HepG2 (cell line): ENCODE measurements around the gene SNX24. TPM values are rescaled to one million over a fixed set of nuclear protein-coding genes. Genes with fewer than 3 reads are reported as not detected.

ENCODE experiments used
- ATAC-seq: fragments of 200-7000 bp; cut with Tn5 transposase; 3 replicates; pipeline ENCODE4 v1.9.1; 2020; ENCODE audit warnings: mild to moderate bottlenecking, moderate library complexity
- BruUV-seq: library from RNA; stranded (reverse); fragments of 400-500 nt; replicated peaks from 2 replicates; lab custom pipeline; 2021; lab: Mats Ljungman, UMichigan
- CTCF ChIA-PET: fragments of 300-600 bp; formaldehyde crosslinking; extraction: SDS; loops from one replicate; lab custom pipeline; 2021; ENCODE audit warnings: low total read pairs, inconsistent platforms, low intra/inter-chr PET ratio; lab: Yijun Ruan, JAX
- POLR2A ChIA-PET: fragments of 350-600 bp; sonication (Branson Sonifier 250); formaldehyde crosslinking; loops from one replicate; lab custom pipeline; 2020; ENCODE audit warnings: antibody characterized with exemption, inconsistent platforms; lab: Yijun Ruan, JAX
- DNase-seq: peaks from one replicate; pipeline ENCODE4 v3.0.0-alpha.2; 2015; ENCODE audit warnings: low spot score
- FAIRE-seq: peaks from 3 replicates; lab custom pipeline; 2011; peaks lifted over from hg19 to GRCh38; lab: Jason Lieb, UNC
- H2AFZ ChIP-seq: one replicate; pipeline ENCODE4 v1.6.1; 2011; ENCODE audit warnings: low read length, inconsistent platforms
- H3K27ac ChIP-seq: fragments of 300-600 bp; 3 replicates; pipeline ENCODE4 v1.8.0; 2011; ENCODE audit warnings: mixed run types, mild to moderate bottlenecking, mixed read lengths, low read length, inconsistent platforms; ENCODE audit not compliant: insufficient read depth; ENCODE audit errors: extremely low read length
- H3K27me3 ChIP-seq, 2 experiments: fragments of 200-600 bp in 1 of 2; 2 replicates in 1 of 2; 3 replicates in 1 of 2; pipeline versions ENCODE4 v1.6.0 to v1.8.0; 2011; ENCODE audit warnings: low read length in 2 of 2, mild to moderate bottlenecking in 2 of 2, moderate library complexity in 2 of 2, inconsistent platforms in 1 of 2; ENCODE audit not compliant: insufficient read depth in 2 of 2, control insufficient read depth in 1 of 2
- H3K36me3 ChIP-seq, 2 experiments: fragments of 200-600 bp in 1 of 2; replicated peaks in 1 of 2; 2 replicates in 1 of 2; 3 replicates in 1 of 2; pipeline versions ENCODE4 v1.5.1 to v1.8.0; 2011; ENCODE audit warnings: low read length in 2 of 2, inconsistent platforms in 1 of 2; ENCODE audit not compliant: insufficient read depth in 2 of 2, control insufficient read depth in 1 of 2
- H3K4me1 ChIP-seq: 2 replicates; pipeline ENCODE4 v1.5.1; 2012; ENCODE audit warnings: low read length, inconsistent platforms; ENCODE audit not compliant: insufficient read depth
- H3K4me2 ChIP-seq: 2 replicates; pipeline ENCODE4 v1.6.0; 2011; ENCODE audit warnings: low read depth, low read length, inconsistent platforms
- H3K4me3 ChIP-seq, 3 experiments: fragments of 200-600 bp in 1 of 3; sonication (generic), shearing (Covaris generic) in 1 of 3; replicated peaks in 1 of 3; 2 replicates each; pipeline ENCODE4 v1.5.1; 2011 to 2016; ENCODE audit warnings: low read length in 3 of 3, inconsistent platforms in 2 of 3, low read depth in 2 of 3, mild to moderate bottlenecking in 2 of 3, control low read depth in 1 of 3, mixed read lengths in 1 of 3; ENCODE audit not compliant: insufficient read depth in 1 of 3
- H3K79me2 ChIP-seq: one replicate; pipeline ENCODE4 v1.6.1; 2011; ENCODE audit warnings: low read length, inconsistent platforms; ENCODE audit not compliant: insufficient read depth
- H3K9ac ChIP-seq: 2 replicates; pipeline ENCODE4 v1.6.0; 2011; ENCODE audit warnings: mild to moderate bottlenecking, low read depth, low read length, inconsistent platforms; ENCODE audit not compliant: insufficient read depth
- H3K9me3 ChIP-seq: 2 replicates; pipeline ENCODE4 v1.5.1; 2012; ENCODE audit warnings: mild to moderate bottlenecking, low read length
- H4K20me1 ChIP-seq: 2 replicates; pipeline ENCODE4 v1.6.0; 2011; ENCODE audit warnings: inconsistent platforms, mild to moderate bottlenecking, low read length, moderate library complexity; ENCODE audit not compliant: insufficient read depth
- CTCF ChIP-seq: sonication (generic); formaldehyde crosslinking; IDR thresholded peaks from 2 replicates; pipeline ENCODE4 v1.5.0; 2020; ENCODE audit warnings: mild to moderate bottlenecking, missing genetic modification reagents, moderate library complexity
- FOXA3 ChIP-seq: IDR thresholded peaks from 2 replicates; pipeline ENCODE4 v1.6.1; 2016; ENCODE audit warnings: missing genetic modification reagents, missing compliant biosample characterization
- RAD21 ChIP-seq: fragments of 450-650 bp; formaldehyde crosslinking; IDR thresholded peaks from 2 replicates; pipeline ENCODE4 v1.5.0; 2020; ENCODE audit warnings: mild to moderate bottlenecking
- STAG1 ChIP-seq: sonication (generic); formaldehyde crosslinking; IDR thresholded peaks from 2 replicates; pipeline ENCODE4 v1.4.0; 2020; ENCODE audit warnings: missing genetic modification reagents
- ZBTB7A ChIP-seq: sonication (generic); formaldehyde crosslinking; IDR thresholded peaks from 2 replicates; pipeline ENCODE4 v1.8.0; 2022; ENCODE audit warnings: mild to moderate bottlenecking, missing genetic modification reagents
- ZNF326 ChIP-seq: sonication (generic); formaldehyde crosslinking; IDR thresholded peaks from 2 replicates; pipeline ENCODE4 v1.4.0; 2020; ENCODE audit warnings: missing genetic modification reagents, borderline replicate concordance
- ZNF784 ChIP-seq: sonication (generic); formaldehyde crosslinking; IDR thresholded peaks from 2 replicates; pipeline ENCODE4 v1.5.1; 2020; ENCODE audit warnings: missing genetic modification reagents, mild to moderate bottlenecking, borderline replicate concordance
- WGBS: methylation state at CpG from one replicate; pipeline ENCODE4 v1.1.6; 2017; ENCODE audit warnings: low lambda C conversion rate; 5-methylcytosine and 5-hydroxymethylcytosine counted together
- in situ Hi-C: cut with HindIII; loops from 2 replicates; pipeline ENCODE4 v1.10.0; 2017; ENCODE audit warnings: low pct_unique_long_range_greater_than_20kb; ENCODE audit not compliant: extremely low pct_ligation_motif_present
- intact Hi-C: fragments of 100-400 bp; cut with micrococcal nuclease; formaldehyde crosslinking; loops from one replicate; pipeline ENCODE4 v1.10.0; 2022; ENCODE audit not compliant: unreplicated experiment
- polyA plus RNA-seq, 8 experiments: library from polyadenylated mRNA; depleted of rRNA in 3 of 8; stranded (reverse) in 7 of 8; unstranded in 1 of 8; fragments of >200 nt; fragmentation: Illumina TruSeq in 4 of 8; extraction: Trizol in 4 of 8; gene quantifications; 2 replicates each; pipeline versions ENCODE4 v1.2.1 to v1.2.3, GENCODE V29; 2011 to 2016; ENCODE audit warnings: low read depth in 4 of 8, missing spikeins in 1 of 8, mixed read lengths in 1 of 8; ENCODE audit not compliant: insufficient read depth in 1 of 8
- total RNA-seq, 5 experiments: library from RNA; depleted of rRNA; stranded (reverse); fragments of >200 nt; fragmentation: Illumina TruSeq; extraction: Trizol; gene quantifications; 2 replicates each; pipeline ENCODE4 v1.2.3, GENCODE V29; 2016; ENCODE audit warnings: low read depth in 1 of 5

The SNX24 gene
- total and polyA plus RNA-seq, 2 of the 13 experiments (the other 11 are each of a cell fraction or from before 2014, with no cell fraction given), result 7.2 to 23.7 TPM

GRCh38 chr5:122999947-123000563 is 154.6 kb downstream of the SNX24 start:
- Histone ChIP-seq H3K9me3 (no peaks in the 10 kb centered on the region), H3K27me3 (no peaks in the 10 kb centered on the region), H3K9ac (no peak overlapping the region), H3K4me3 (no peak overlapping the region), H3K27ac (no peak overlapping the region), H2AFZ (no peak overlapping the region), H3K4me1 (no peaks in the 10 kb centered on the region), H3K36me3 (0 out of 5 replicates have a peak, but pooled peaks cover 0 to 2% of the 10 kb centered on the region in 2 experiments), H4K20me1 (no peaks in the 10 kb centered on the region), H3K79me2 (no peaks in the 10 kb centered on the region), H3K4me2 (no peak overlapping the region)
- CTCF ChIA-PET, result no interaction called here
- in situ Hi-C loops (no loop called here), intact Hi-C loops (no loop called here)
- no peak for ATAC-seq
- POLR2A ChIA-PET, result no interaction called here
- WGBS, result 87% methylated on average over 10 of the region's 10 CpGs
- DNase-seq, result peak; percentile 6
- no TSS peak for BruUV-seq
- TF ChIP-seq ZNF784 (no peak), CTCF (peak; percentile 36), ZBTB7A (no peak), ZNF326 (CRISPR knock-in tag) (no peak), STAG1 (CRISPR knock-in tag) (peak; percentile 55), RAD21 (CRISPR knock-in tag) (0 out of 2 replicates have a peak, but pooled peaks have one; percentile 14), FOXA3 (CRISPR knock-in tag) (no peak)
- FAIRE-seq, result no peak
